ENCODE measurements around the gene NKAIN1.

DNA sequence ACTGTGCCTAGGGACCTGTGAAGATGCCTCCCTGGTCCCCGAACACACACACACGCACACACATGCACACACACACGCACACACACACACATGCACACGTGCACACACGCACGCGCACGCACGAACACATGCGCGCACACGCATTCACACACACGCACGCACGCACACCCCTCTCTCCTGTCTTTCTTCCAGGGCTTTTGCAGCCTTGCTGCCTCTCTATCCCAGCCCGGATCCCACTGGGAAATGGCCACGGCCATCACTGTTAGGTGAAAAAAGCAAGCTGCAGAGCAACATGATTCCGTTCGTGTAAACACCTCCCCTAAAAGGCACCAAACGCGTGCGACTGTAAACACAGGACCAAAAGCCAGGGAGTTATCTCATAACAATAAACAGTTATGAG, 39.7 kb downstream of the NKAIN1 start:
- TF ChIP-seq, protein P1, sequence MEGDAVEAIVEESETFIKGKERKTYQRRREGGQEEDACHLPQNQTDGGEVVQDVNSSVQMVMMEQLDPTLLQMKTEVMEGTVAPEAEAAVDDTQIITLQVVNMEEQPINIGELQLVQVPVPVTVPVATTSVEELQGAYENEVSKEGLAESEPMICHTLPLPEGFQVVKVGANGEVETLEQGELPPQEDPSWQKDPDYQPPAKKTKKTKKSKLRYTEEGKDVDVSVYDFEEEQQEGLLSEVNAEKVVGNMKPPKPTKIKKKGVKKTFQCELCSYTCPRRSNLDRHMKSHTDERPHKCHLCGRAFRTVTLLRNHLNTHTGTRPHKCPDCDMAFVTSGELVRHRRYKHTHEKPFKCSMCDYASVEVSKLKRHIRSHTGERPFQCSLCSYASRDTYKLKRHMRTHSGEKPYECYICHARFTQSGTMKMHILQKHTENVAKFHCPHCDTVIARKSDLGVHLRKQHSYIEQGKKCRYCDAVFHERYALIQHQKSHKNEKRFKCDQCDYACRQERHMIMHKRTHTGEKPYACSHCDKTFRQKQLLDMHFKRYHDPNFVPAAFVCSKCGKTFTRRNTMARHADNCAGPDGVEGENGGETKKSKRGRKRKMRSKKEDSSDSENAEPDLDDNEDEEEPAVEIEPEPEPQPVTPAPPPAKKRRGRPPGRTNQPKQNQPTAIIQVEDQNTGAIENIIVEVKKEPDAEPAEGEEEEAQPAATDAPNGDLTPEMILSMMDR (IDR thresholded peaks at IDR 0.05), result no peak
- TF ChIP-seq POLR2A (IDR thresholded peaks at IDR 0.05), result no peak
